ENCODE data around the gene C11orf52.

C11orf52 gene

GRCh38 chr11:111939836-111940604, 21.3 kb downstream of the C11orf52 start:
- DNase-seq: no peak

- DNase-seq: peak; percentile 64
Measured at GRCh38 chr11:111941963-111942362, 23.2 kb downstream of the C11orf52 start.

GRCh38 chr11:111942829-111943228, 24.1 kb downstream of the C11orf52 start:
- DNase-seq: no peak

DNA sequence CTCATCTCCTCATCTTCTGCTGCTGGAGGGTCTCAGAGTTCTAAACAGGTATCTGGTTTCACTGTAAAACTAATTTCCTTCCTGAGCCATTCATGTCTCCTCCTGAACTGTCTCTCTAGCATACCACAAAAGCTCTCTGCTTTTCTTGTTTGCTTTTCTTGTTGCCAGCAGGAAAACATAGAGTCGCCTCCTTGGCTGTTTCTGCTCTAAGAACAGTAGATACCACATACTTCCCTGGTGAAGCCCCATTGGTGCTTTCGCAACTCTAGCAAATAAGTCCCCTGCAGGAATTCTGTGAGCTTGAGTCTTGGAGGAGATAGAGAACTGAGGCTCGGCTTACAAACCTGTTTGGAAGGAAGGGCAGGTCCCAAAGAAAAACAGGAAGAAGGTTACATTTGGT, 25.4 kb downstream of the C11orf52 start:
- DNase-seq: no peak

GRCh38 chr11:111944651-111945051, 25.9 kb downstream of the C11orf52 start:
- no peak for DNase-seq

GRCh38 chr11:111945198-111945597, 26.5 kb downstream of the C11orf52 start:
- DNase-seq: no peak

GRCh38 chr11:111946499-111946898, 27.8 kb downstream of the C11orf52 start:
- DNase-seq: no peak

DNA sequence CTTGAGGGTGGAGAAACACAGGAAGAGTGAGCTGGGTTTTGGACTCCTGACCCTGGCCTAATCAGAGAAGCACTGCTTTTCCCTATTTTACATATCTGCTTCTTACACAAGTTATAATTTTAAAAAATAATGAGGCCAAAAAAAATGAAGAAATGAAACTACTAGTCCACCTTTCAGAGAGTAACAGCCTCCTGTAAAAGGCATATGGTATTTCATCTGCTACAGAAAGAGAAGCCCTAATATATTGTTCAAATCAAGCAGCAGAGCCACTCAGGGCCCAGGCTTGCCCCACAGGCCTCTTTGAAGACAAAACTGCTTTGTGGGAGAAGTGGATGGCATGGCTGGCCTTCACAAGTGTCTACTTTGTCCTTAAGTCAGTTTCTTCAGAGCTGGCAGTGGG, 28.4 kb downstream of the C11orf52 start:
- no peak for DNase-seq

GRCh38 chr11:111949519-111950426, 31.1 kb downstream of the C11orf52 start:
- DNase-seq: no peak

GRCh38 chr11:111951565-111951964, 32.9 kb downstream of the C11orf52 start:
- no peak for DNase-seq

GRCh38 chr11:111954154-111954553, 35.4 kb downstream of the C11orf52 start:
- DNase-seq: peak; percentile 35

GRCh38 chr11:111957663-111958444, 39.1 kb downstream of the C11orf52 start:
- peak; percentile 76 for DNase-seq

DNA sequence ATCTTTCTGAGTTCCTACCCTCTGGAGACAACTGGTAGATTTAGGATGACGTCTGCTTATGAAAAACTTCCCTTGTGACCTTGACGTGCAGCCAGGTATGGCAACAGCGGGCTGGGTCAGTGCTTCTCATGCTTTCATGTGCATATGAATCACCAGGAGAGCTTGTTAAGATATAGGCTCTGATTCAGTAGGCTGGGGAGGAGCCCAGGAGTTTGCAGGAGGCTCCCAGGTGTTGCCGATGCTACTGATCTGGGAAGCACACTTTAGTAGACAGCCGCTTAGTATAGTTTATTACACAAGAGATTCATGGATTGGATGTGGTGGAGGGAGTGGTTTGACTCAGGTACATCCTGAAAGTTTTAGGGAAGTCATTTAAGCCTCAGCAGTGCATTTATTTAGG, 42.2 kb downstream of the C11orf52 start:
- no peak for DNase-seq

GRCh38 chr11:111961389-111962300, 42.9 kb downstream of the C11orf52 start:
- DNase-seq: no peak

- DNase-seq: no peak
Measured at GRCh38 chr11:111963931-111964340, 45.2 kb downstream of the C11orf52 start.

- no peak for DNase-seq
Measured at GRCh38 chr11:111966678-111967077, 48.0 kb downstream of the C11orf52 start.

DNA sequence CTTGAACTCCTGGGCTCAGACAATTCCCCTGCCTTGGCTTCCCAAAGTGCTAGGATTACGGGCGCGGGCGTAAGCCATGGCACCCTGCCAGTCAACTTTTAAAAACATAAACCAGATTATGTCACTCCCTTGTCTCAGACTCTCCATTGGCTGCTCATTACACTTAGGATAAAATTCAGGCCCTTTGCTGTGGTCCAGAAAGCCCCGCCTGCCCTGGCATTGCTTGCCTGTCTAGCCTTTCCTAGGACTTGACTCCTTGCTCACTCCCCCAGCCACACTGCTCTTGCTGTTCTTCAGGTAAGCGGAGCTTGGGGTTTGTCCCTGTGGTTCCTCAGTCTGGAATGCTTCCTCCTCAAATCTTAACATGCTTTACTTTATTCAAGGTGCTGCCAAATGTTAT, 48.9 kb downstream of the C11orf52 start:
- no peak for DNase-seq

- DNase-seq: no peak
Measured at GRCh38 chr11:111969344-111969743, 50.6 kb downstream of the C11orf52 start.

GRCh38 chr11:111974446-111974845, 55.7 kb downstream of the C11orf52 start:
- no peak for DNase-seq

DNA sequence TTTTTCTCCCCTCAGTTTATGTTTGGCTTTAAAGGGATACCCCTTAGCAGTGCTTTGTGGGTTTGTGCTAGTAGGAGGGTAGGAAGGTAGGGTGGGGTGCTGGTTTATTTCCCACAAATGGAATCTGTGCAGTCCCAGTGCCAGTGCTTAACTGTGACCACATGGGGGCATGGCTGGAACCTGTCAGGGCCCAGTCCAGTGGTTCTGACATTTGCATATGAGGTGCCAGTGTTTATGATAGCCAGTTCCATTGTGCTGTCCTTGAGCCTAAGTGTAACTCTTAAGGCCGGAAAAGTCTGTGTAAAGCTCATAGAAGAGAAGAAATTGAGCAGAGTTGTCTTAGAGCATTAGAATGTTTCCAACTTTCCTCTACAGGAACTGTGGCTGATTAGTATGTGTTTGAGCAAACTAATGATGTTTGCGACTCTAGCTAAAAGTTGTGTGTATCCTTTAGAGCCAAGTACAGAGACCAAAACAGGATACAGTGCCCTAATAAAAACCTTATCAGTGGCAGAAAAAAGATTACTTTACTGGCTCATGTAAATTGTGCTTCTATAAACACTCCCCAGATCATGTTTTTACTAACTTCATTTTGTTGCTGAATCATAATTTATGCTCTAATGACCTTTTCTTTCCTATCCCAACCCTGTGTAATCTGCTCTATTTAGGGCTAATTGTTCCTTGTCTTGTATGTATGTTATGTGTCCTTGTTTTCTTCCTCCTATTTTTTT, 56.5 kb downstream of the C11orf52 start:
- no peak for DNase-seq

DNA sequence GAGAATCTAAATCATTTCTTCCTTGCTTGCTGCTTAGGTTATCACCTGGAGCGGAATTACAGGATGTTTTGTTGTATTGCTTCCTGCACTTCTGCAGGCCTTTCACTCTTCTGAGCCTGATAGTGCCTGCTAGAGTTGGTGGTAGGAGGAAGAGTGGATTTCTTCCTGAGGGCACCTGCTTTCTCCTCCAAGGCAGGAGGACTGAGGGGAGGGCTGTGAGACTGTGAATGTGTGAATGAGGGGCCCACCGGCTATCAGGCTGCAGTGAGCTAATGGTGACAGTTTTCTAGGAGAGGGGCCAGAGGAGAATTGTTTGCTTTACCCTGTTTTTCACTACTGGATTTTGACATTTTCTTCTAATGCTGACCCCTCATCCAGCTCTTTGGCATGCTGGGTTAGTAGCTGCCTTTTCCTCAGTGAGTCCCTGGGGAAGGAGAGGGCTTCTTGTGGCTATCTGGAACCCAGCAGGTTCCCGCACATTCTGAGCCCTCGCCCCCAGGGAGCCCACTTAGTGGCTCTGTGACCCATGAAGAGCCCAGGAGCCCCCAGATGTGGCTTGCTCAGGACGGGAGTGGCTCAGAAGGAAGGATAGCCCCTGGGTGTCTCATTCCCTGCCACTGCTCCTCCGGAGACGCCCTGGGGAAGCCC, 57.5 kb downstream of the C11orf52 start:
- DNase-seq: no peak
